ENCODE measurements around the gene STRN3. TPM values are rescaled to one million over a fixed set of nuclear protein-coding genes. Genes with fewer than 3 reads are reported as not detected.

STRN3 gene
- total RNA-seq, 3 donors from 2014 or later = 46.0 to 61.9 (median 46.3) TPM

DNA sequence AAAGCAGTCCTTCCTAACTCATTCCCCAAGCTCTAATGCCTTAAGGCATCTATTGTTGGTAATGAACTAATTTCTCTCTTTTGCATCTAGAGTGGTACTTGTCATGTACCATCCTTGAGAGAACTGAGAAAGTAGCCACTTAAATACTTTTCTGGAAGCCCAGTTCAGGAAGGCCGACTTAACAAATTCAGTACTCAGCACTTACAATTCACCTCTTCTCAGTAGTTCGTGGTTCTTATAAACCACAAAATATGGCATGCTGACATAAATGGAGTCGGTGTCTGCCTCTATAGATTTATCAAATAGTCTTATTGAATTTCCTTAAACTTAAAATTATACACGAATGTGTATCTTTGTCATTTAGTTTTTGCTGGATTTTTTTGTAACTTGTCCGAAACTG, 161.2 kb downstream of the STRN3 start:
- intact Hi-C loops (cut with DNase I, micrococcal nuclease) = no loop called here
- no peaks in the 10 kb centered on the region for H3K36me3 ChIP-seq (ENCODE audit: low read depth)
- no peak for TF ChIP-seq CTCF (IDR thresholded peaks at IDR 0.05)
- H3K9me3 ChIP-seq = no peaks in the 10 kb centered on the region
- H3K4me3 ChIP-seq = no peak overlapping the region
- no peaks in the 10 kb centered on the region for H3K4me1 ChIP-seq (ENCODE audit: low read depth)
- ATAC-seq (no peak), DNase-seq (no peak)

GRCh38 chr14:30861200-30861599, 165.0 kb downstream of the STRN3 start:
- intact Hi-C loops (cut with DNase I, micrococcal nuclease) = no loop called here
- DNase-seq (no peak), ATAC-seq (no peak)
- H3K36me3 ChIP-seq (ENCODE audit: low read depth) = no peaks in the 10 kb centered on the region
- no peaks in the 10 kb centered on the region for H3K4me1 ChIP-seq (ENCODE audit: low read depth)
- no peaks in the 10 kb centered on the region for H3K9me3 ChIP-seq
- H3K4me3 ChIP-seq = no peak overlapping the region
- no peak for TF ChIP-seq CTCF (IDR thresholded peaks at IDR 0.05)

- peak; percentile 37 for ATAC-seq
- H3K4me3 ChIP-seq = no peak overlapping the region
- no peak for TF ChIP-seq CTCF (IDR thresholded peaks at IDR 0.05)
- no peaks in the 10 kb centered on the region for H3K36me3 ChIP-seq (ENCODE audit: low read depth)
- DNase-seq = no peak
- intact Hi-C loops (cut with DNase I, micrococcal nuclease) = no loop called here
- no peaks in the 10 kb centered on the region for H3K9me3 ChIP-seq
- H3K4me1 ChIP-seq (ENCODE audit: low read depth) = no peaks in the 10 kb centered on the region
Measured at GRCh38 chr14:30855345-30856037, 170.7 kb downstream of the STRN3 start.

- TF ChIP-seq CTCF (IDR thresholded peaks at IDR 0.05) = no peak
- intact Hi-C loops (cut with DNase I, micrococcal nuclease) = no loop called here
- DNase-seq (no peak), ATAC-seq (no peak)
- Histone ChIP-seq H3K4me1 (ENCODE audit: low read depth) (no peaks in the 10 kb centered on the region), H3K36me3 (ENCODE audit: low read depth) (no peaks in the 10 kb centered on the region), H3K4me3 (no peak overlapping the region), H3K9me3 (no peaks in the 10 kb centered on the region)
Measured at GRCh38 chr14:30854492-30854891, 171.7 kb downstream of the STRN3 start.

DNA sequence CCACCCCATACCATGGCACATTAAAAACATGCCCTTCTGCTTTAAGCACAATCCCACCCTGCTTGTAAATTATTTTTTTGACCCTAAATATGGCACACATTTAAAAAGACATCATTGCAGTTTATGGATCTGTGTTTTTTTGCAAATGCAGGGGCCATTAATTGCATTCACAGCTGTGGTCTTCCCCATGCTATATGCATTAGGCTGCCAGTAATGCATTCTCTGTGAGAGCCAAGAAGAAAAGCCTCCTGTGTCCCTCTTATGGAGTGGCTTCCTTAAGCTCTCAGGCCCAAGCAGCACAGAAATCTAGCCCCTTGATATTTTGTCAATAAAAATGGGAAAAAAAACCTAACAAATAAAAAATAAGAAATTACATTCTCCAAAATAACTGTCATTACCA, 172.2 kb downstream of the STRN3 start:
- H3K9me3 ChIP-seq = no peaks in the 10 kb centered on the region
- H3K4me1 ChIP-seq (ENCODE audit: low read depth) = no peaks in the 10 kb centered on the region
- no peak for ATAC-seq

More for the DNA sequence above, 172.2 kb downstream of the STRN3 start:
- intact Hi-C loops (cut with DNase I, micrococcal nuclease) = no loop called here
- TF ChIP-seq CTCF (IDR thresholded peaks at IDR 0.05) = no peak
- no peaks in the 10 kb centered on the region for H3K36me3 ChIP-seq (ENCODE audit: low read depth)
- no peak for DNase-seq
- no peak overlapping the region for H3K4me3 ChIP-seq

Measured in mucosa of descending colon (tissue), 3 donors.